Stromal cell of bone marrow (primary cell): Measurements from ENCODE around the gene ACVR1B.

Experiments
- DNase-seq: peaks from one replicate; pipeline ENCODE4 v3.0.0-alpha.2; 2012; ENCODE audit warnings: low read depth

ACVR1B gene

GRCh38 chr12:51917041-51917590 lies 34.4 kb upstream of the ACVR1B start:
- no peak for DNase-seq

GRCh38 chr12:51917746-51918453 lies 33.6 kb upstream of the ACVR1B start:
- no peak for DNase-seq

GRCh38 chr12:51920046-51920445 lies 31.5 kb upstream of the ACVR1B start:
- DNase-seq, result no peak

- DNase-seq, result no peak
These were observed 30.3 kb upstream of the ACVR1B start for GRCh38 chr12:51921017-51921725.

- DNase-seq, result no peak
These were observed 29.4 kb upstream of the ACVR1B start for GRCh38 chr12:51922146-51922545.

GRCh38 chr12:51922762-51923505 lies 28.6 kb upstream of the ACVR1B start:
- DNase-seq, result peak; percentile 78

- DNase-seq, result no peak
These were observed 27.8 kb upstream of the ACVR1B start for GRCh38 chr12:51923506-51924365.

GRCh38 chr12:51924551-51925319 lies 26.8 kb upstream of the ACVR1B start:
- no peak for DNase-seq

- no peak for DNase-seq
These were observed 26.0 kb upstream of the ACVR1B start for GRCh38 chr12:51925346-51926063.

GRCh38 chr12:51926064-51926632 lies 25.4 kb upstream of the ACVR1B start:
- no peak for DNase-seq

- no peak for DNase-seq
These were observed 24.8 kb upstream of the ACVR1B start for GRCh38 chr12:51926718-51927117.

GRCh38 chr12:51932218-51933076 lies 19.1 kb upstream of the ACVR1B start:
- no peak for DNase-seq

- DNase-seq, result no peak
These were observed 17.4 kb upstream of the ACVR1B start for GRCh38 chr12:51934080-51934479.

GRCh38 chr12:51937926-51938325 lies 13.6 kb upstream of the ACVR1B start:
- DNase-seq, result no peak

GRCh38 chr12:51938726-51939125 lies 12.8 kb upstream of the ACVR1B start:
- no peak for DNase-seq

- DNase-seq, result no peak
These were observed 10.4 kb upstream of the ACVR1B start for GRCh38 chr12:51941011-51941581.

- no peak for DNase-seq
These were observed 9.9 kb upstream of the ACVR1B start for GRCh38 chr12:51941604-51942003.

- no peak for DNase-seq
These were observed 9.4 kb upstream of the ACVR1B start for GRCh38 chr12:51942056-51942455.
